ENCODE data around the gene OBP2A. TPM values are rescaled to one million over a fixed set of nuclear protein-coding genes. Genes with fewer than 3 reads are reported as not detected.
"Not testable (repeated sequence)": the region's sequence is repeated elsewhere in the genome, so short reads cannot be mapped to it uniquely, and the experiment has no call there.

Gene OBP2A, protein sequence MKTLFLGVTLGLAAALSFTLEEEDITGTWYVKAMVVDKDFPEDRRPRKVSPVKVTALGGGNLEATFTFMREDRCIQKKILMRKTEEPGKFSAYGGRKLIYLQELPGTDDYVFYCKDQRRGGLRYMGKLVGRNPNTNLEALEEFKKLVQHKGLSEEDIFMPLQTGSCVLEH
- not detected for total RNA-seq
- polyA plus RNA-seq: under 1 TPM in 1 of 2 donors, not detected in 1; 0.07 TPM
- long read RNA-seq, donor 1: 0 reads
- long read RNA-seq, donor 2: 0 reads
- long read RNA-seq, donor 3: 0 reads
- long read RNA-seq, donor 4: 0 reads
- long read RNA-seq, donor 5: 0 reads

DNA sequence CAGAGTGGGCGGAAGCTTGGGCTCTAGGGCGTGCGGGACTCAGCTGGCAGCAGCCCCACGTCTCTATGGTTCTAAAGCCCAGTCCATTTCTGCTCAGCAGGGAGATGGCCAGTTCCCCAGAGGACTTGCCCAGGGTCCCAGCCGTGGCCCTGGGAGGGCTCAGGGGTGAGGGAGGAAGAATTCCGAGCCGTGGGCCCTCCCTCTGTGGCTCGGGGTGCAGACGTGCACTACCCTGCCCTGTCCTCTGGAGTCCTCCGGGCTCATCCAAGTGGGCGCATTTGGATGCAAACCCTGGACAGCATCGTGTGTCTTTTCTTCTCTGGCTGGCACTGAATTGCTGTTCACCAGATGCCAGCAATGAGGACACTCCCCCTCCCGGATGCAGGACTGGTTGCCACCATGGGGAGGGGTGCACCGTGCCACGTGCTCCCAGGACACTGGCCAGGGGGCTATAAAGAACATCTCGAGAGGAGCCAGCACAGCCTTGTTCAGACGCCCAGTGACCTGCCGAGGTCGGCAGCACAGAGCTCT, at the start of gene OBP2A:
TSS of gene OBP2A (plus strand) at position 481 of the 531 bp plus-strand sequence. CDS start 55 bp downstream, outside the sequence.
- H3K4me1 ChIP-seq (ENCODE audit: control insufficient read depth in 5 of 5, insufficient read depth in 5 of 5, low read length in 5 of 5); DNase-seq; ATAC-seq (ENCODE audit: insufficient read depth, low FRiP score); H3K27ac ChIP-seq (ENCODE audit: low read depth in 1 of 2, low read length in 1 of 2); H3K9me3 ChIP-seq (ENCODE audit: control insufficient read depth in 4 of 4, insufficient read depth in 3 of 4, low read length in 3 of 4); H3K9ac ChIP-seq (ENCODE audit: insufficient read depth in 1 of 2, low read length in 2 of 2); H3K27me3 ChIP-seq (ENCODE audit: control insufficient read depth in 3 of 3, insufficient read depth in 3 of 3, low read length in 2 of 3); H3K4me3 ChIP-seq; H3K36me3 ChIP-seq (ENCODE audit: control insufficient read depth in 4 of 4, insufficient read depth in 4 of 4, low read length in 4 of 4): not testable (repeated sequence)
- 76 to 83% methylated on average over 12 to 15 of the region's 19 CpGs for WGBS, 2 donors

DNA sequence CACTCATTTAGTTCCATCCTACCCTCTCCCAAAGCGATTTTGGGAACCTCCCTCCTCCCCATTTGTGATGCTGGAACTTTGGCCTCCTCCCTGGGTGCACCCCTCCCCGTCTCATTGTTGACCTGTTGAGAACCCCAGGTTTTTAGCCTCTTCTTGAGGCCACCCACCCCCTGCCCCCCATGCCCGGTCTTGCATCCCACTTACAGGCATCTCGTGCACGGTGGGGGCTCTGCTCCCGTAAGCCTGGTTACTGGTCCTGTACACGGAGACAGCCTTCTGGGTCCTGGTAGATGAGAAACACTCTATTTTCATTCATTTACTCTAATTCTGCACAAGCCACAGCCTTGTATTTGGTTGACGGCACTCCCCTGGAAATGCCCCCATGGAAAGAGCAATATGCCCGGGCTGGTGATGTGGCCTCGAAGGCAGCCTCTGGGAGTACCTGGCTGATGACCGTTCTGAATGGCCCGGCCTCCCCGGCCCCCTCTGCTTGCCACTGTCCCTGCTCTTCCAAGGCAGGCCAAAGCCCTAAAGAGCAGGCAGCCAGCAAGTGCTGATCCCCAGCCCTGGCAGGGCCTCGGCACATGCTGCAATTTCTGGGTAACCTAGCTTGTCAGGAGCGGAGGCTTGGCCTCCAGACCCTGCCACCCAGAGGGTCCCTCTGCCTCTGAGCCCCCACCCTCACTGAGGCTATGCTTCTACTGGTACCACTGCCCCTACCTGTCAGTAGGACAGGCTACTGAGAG, 47.4 kb upstream of the OBP2A start:
- no peaks in the 10 kb centered on the region for H3K27me3 ChIP-seq (ENCODE audit: control insufficient read depth in 3 of 3, insufficient read depth in 3 of 3, low read length in 2 of 3)
- DNase-seq (peak in 1 of 3 donors; percentile 7), ATAC-seq (ENCODE audit: insufficient read depth, low FRiP score) (no peak)
- WGBS, 2 donors: 84 to 85% methylated on average over 15 of the region's 15 CpGs
- H3K4me1 ChIP-seq (ENCODE audit: control insufficient read depth in 5 of 5, insufficient read depth in 5 of 5, low read length in 5 of 5): peaks cover 3 to 21% (median 8%) of the 10 kb centered on the region in 5 donors
- no peak overlapping the region for H3K4me3 ChIP-seq
- no peak overlapping the region for H3K9ac ChIP-seq (ENCODE audit: insufficient read depth in 1 of 2, low read length in 2 of 2)
- TF ChIP-seq, protein P1, sequence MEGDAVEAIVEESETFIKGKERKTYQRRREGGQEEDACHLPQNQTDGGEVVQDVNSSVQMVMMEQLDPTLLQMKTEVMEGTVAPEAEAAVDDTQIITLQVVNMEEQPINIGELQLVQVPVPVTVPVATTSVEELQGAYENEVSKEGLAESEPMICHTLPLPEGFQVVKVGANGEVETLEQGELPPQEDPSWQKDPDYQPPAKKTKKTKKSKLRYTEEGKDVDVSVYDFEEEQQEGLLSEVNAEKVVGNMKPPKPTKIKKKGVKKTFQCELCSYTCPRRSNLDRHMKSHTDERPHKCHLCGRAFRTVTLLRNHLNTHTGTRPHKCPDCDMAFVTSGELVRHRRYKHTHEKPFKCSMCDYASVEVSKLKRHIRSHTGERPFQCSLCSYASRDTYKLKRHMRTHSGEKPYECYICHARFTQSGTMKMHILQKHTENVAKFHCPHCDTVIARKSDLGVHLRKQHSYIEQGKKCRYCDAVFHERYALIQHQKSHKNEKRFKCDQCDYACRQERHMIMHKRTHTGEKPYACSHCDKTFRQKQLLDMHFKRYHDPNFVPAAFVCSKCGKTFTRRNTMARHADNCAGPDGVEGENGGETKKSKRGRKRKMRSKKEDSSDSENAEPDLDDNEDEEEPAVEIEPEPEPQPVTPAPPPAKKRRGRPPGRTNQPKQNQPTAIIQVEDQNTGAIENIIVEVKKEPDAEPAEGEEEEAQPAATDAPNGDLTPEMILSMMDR (IDR thresholded peaks at IDR 0.05; ENCODE audit: control extremely low read depth, extremely low read depth): no peak
- no peak overlapping the region for H3K27ac ChIP-seq (ENCODE audit: low read depth in 1 of 2, low read length in 1 of 2)
- H3K36me3 ChIP-seq (ENCODE audit: control insufficient read depth in 4 of 4, insufficient read depth in 4 of 4, low read length in 4 of 4): peaks cover 0 to 16% (median 9%) of the 10 kb centered on the region in 4 donors
- no peaks in the 10 kb centered on the region for H3K9me3 ChIP-seq (ENCODE audit: control insufficient read depth in 4 of 4, insufficient read depth in 3 of 4, low read length in 3 of 4)

DNA sequence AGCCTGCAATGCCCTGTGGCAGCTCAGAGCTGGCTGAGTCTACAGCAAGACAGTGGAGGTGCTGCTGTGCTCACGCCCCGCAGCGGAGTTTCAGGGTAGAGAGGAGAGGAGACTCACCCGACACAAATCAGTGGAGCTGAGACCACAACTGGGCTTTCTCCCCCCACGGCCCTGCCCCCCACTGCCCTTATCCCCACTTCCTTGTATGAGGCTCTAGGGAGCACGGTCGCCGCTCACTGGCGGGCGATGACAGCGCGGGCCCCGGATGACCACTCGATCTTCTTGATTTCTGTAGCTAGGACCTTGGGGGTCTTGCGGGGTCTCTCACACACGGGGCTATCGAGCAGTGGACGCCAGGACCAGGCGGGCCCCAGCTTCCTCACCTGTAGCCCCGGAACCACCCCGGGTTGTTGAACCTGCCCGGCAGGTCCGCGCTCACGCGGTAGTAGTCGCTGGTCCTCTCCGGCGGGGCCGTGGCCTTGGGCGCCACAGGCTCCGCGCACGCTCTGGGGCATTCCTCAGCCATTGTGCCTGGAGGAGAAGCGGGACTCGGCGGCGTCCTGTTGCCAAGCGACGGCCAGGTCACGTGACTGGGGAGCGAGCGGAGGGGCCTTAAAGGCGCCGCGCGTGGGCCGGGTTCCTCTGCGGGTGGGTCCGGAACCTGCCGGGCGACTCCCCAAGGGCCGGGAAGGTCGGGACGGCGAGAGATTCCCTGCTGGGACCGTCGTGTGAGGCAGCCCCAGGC, 46.4 kb upstream of the OBP2A start:
- 0 to 1% methylated on average over 43 to 58 of the region's 58 CpGs for WGBS, 2 donors
- H3K9ac ChIP-seq (ENCODE audit: insufficient read depth in 1 of 2, low read length in 2 of 2): no peak overlapping the region
- H3K36me3 ChIP-seq (ENCODE audit: control insufficient read depth in 4 of 4, insufficient read depth in 4 of 4, low read length in 4 of 4): peaks cover 0 to 26% (median 11%) of the 10 kb centered on the region in 4 donors
- H3K27me3 ChIP-seq (ENCODE audit: control insufficient read depth in 3 of 3, insufficient read depth in 3 of 3, low read length in 2 of 3): no peaks in the 10 kb centered on the region
- peak overlapping the region; percentile 90 for H3K4me3 ChIP-seq
- ATAC-seq (ENCODE audit: insufficient read depth, low FRiP score) (peak; percentile 80), DNase-seq (peak; percentile 92 to 93 (median 92))
- peak overlapping the region; percentile 6 to 56 for H3K27ac ChIP-seq (ENCODE audit: low read depth in 1 of 2, low read length in 1 of 2)
- no peaks in the 10 kb centered on the region for H3K9me3 ChIP-seq (ENCODE audit: control insufficient read depth in 4 of 4, insufficient read depth in 3 of 4, low read length in 3 of 4)
- TF ChIP-seq, protein P1 (IDR thresholded peaks at IDR 0.05; ENCODE audit: control extremely low read depth, extremely low read depth): no peak
- H3K4me1 ChIP-seq (ENCODE audit: control insufficient read depth in 5 of 5, insufficient read depth in 5 of 5, low read length in 5 of 5): peaks cover 3 to 21% (median 8%) of the 10 kb centered on the region in 5 donors
